ENCODE data around the gene ETS2. TPM values are rescaled to one million over a fixed set of nuclear protein-coding genes. Genes with fewer than 3 reads are reported as not detected.
A peak's percentile ranks its signal among the peaks of the same experiment; 100 is the strongest.

Gene ETS2
- total and polyA plus RNA-seq, 2 of the 8 experiments (the other 6 are each of a cell fraction or from before 2014, with no cell fraction given), result 11.0 to 45.1 TPM

DNA sequence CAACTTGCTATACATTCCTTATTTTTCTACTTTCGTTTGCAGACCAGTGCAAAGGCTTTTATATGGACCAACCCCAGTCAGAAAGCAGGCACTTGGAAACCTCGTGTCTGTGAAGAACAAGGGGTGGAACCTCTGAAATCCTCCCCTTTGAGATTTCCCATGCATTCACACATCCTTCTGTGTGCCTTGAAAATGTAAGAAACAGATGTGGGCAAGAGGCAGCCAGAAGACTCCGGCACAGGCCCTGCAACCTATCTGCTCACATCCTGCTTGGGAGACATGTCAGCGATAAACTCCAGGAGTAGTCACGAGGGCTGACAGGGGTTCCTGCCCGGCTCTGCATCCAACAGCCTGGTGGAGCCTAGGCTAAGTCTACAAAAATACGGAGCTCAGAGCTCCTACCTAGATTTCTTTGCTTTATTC is 42.5 kb downstream of the ETS2 start:
- H4K8ac ChIP-seq (ENCODE audit: extremely low read depth, insufficient read depth, low read length), result no peak overlapping the region
- H3K14ac ChIP-seq (ENCODE audit: insufficient read length), result no peak overlapping the region
- H2BK120ac ChIP-seq (replicated peaks; ENCODE audit: low read depth, low read length), result no peak overlapping the region
- H3K79me2 ChIP-seq (ENCODE audit: control insufficient read depth in 1 of 2, insufficient read depth in 2 of 2, low read length in 2 of 2), result no peaks in the 10 kb centered on the region
- CTCF ChIA-PET (ENCODE audit: partially characterized antibody), result interaction anchor here (1.1 to 1.2 kb wide), 2 partner anchors 248 to 279 kb away, joined by 3 read pairs; no protein-coding TSS in a partner anchor
- no peak overlapping the region for H2BK12ac ChIP-seq (ENCODE audit: low read depth, low read length)
- no peak overlapping the region for H2AFZ ChIP-seq (ENCODE audit: low read length)
- H3K4me3 ChIP-seq (ENCODE audit: extremely low read depth in 1 of 4, insufficient read depth in 2 of 4, low read depth in 3 of 4, low read length in 4 of 4), result no peak overlapping the region
- peak in 1 of 2 experiments; percentile 35 for DNase-seq (ENCODE audit: low read depth in 1 of 2, low spot score in 2 of 2)
- no peak overlapping the region for H2BK20ac ChIP-seq (ENCODE audit: low read length)
- H3K79me1 ChIP-seq (ENCODE audit: low read depth, low read length), result no peaks in the 10 kb centered on the region
- H4K91ac ChIP-seq (replicated peaks; ENCODE audit: insufficient read length, low read length), result no peak overlapping the region
- H3K27me3 ChIP-seq (replicated peaks in 1 of 4; ENCODE audit: control insufficient read depth in 3 of 4, extremely low read depth in 1 of 4, insufficient read depth in 3 of 4, low read length in 3 of 4), result no peaks in the 10 kb centered on the region
- no peaks in the 10 kb centered on the region for H4K20me1 ChIP-seq (replicated peaks in 1 of 2; ENCODE audit: control insufficient read depth in 1 of 2, insufficient read depth in 2 of 2, low read length in 2 of 2)
- no peak overlapping the region for H3K56ac ChIP-seq (replicated peaks; ENCODE audit: insufficient read length, low read depth, low read length)
- H3K27ac ChIP-seq (ENCODE audit: low read depth, low read length), result no peak overlapping the region
- no peak overlapping the region for H3K9ac ChIP-seq (replicated peaks in 1 of 4; ENCODE audit: extremely low read depth in 1 of 4, low read depth in 3 of 4, low read length in 3 of 4)
- no peak overlapping the region for H4K5ac ChIP-seq (ENCODE audit: insufficient read length, low read depth, low read length)
- no peaks in the 10 kb centered on the region for H3K23me2 ChIP-seq (ENCODE audit: low read depth, low read length)
- POLR2A ChIA-PET (ENCODE audit: partially characterized antibody), result no interaction called here
- no peaks in the 10 kb centered on the region for H3K9me3 ChIP-seq (ENCODE audit: insufficient read depth in 2 of 2, low read depth in 1 of 2, low read length in 1 of 2)
- no peak for FAIRE-seq
- no peak overlapping the region for H3K4me2 ChIP-seq (ENCODE audit: insufficient read depth in 1 of 2, low read depth in 2 of 2, low read length in 2 of 2)
- no peak overlapping the region for H3K23ac ChIP-seq (ENCODE audit: insufficient read length)
- no peak overlapping the region for H3K18ac ChIP-seq (ENCODE audit: extremely low read depth, low read length)
- 86% methylated on average over 7 of the region's 7 CpGs; no CpG with 5 or more reads in 1 of the 2 experiments for WGBS, 2 experiments (ENCODE audit: extremely low coverage in 1 of 2, insufficient coverage in 1 of 2, insufficient read length in 1 of 2, insufficient replicate concordance in 2 of 2, low coverage in 1 of 2, low lambda C conversion rate in 2 of 2, missing lambda C conversion rate in 1 of 2)
- no peak overlapping the region for H2BK15ac ChIP-seq (ENCODE audit: low read length)
- H2AK5ac ChIP-seq (ENCODE audit: low read depth, low read length), result no peak overlapping the region
- H3K36me3 ChIP-seq (ENCODE audit: control insufficient read depth in 2 of 4, insufficient read depth in 4 of 4, low read length in 3 of 4), result no peaks in the 10 kb centered on the region
- H3K4ac ChIP-seq (replicated peaks; ENCODE audit: insufficient read length, low read depth, low read length), result no peak overlapping the region
- peaks cover 0 to 7% (median 2%) of the 10 kb centered on the region in 4 experiments; a peak in 3 of 7 replicates for H3K4me1 ChIP-seq (replicated peaks in 1 of 4; ENCODE audit: control insufficient read depth in 3 of 4, insufficient read depth in 4 of 4, low read length in 3 of 4)
- H2BK5ac ChIP-seq (ENCODE audit: low read depth, low read length), result no peak overlapping the region
- TF ChIP-seq GTF2F1 (IDR thresholded peaks at IDR 0.05; ENCODE audit: borderline replicate concordance, low read depth, low read length) (no peak), SP4 (IDR thresholded peaks at IDR 0.05; ENCODE audit: low read length) (no peak), SP2 (IDR thresholded peaks at IDR 0.05; ENCODE audit: low read length) (no peak), TCF12 (IDR thresholded peaks at IDR 0.05; ENCODE audit: low read depth, low read length) (no peak), POLR2AphosphoS5 (IDR thresholded peaks at IDR 0.05; ENCODE audit: low read depth, low read length) (no peak), SAP30 (IDR thresholded peaks at IDR 0.05; ENCODE audit: insufficient read depth, insufficient replicate concordance, low read length) (no peak), RAD21 (IDR thresholded peaks at IDR 0.05 in 1 of 2, conservative IDR thresholded peaks at IDR 0.05 in 1 of 2; ENCODE audit: low read depth in 2 of 2, low read length in 2 of 2) (no peak), BRCA1 (IDR thresholded peaks at IDR 0.05; ENCODE audit: low read depth, low read length) (no peak), SIX5 (IDR thresholded peaks at IDR 0.05; ENCODE audit: low read depth, low read length) (no peak), NANOG (IDR thresholded peaks at IDR 0.05; ENCODE audit: insufficient read depth, low read depth, low read length, poor library complexity, severe bottlenecking) (no peak), KDM4A (IDR thresholded peaks at IDR 0.05; ENCODE audit: low read depth, low read length, severe bottlenecking) (no peak), SP1 (IDR thresholded peaks at IDR 0.05; ENCODE audit: low read depth, low read length) (no peak)
- TF ChIP-seq, protein P1, sequence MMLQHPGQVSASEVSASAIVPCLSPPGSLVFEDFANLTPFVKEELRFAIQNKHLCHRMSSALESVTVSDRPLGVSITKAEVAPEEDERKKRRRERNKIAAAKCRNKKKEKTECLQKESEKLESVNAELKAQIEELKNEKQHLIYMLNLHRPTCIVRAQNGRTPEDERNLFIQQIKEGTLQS (IDR thresholded peaks at IDR 0.05; ENCODE audit: insufficient read depth, low read depth, low read length), result no peak
- TF ChIP-seq, protein P2, sequence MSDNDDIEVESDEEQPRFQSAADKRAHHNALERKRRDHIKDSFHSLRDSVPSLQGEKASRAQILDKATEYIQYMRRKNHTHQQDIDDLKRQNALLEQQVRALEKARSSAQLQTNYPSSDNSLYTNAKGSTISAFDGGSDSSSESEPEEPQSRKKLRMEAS (IDR thresholded peaks at IDR 0.05), result no peak
